ENCODE measurements around the gene ZSWIM7. TPM values are rescaled to one million over a fixed set of nuclear protein-coding genes. Genes with fewer than 3 reads are reported as not detected.

ZSWIM7 gene
- total RNA-seq, 4 donors from 2014 or later, result 9.7 to 23.9 (median 16.8) TPM

DNA sequence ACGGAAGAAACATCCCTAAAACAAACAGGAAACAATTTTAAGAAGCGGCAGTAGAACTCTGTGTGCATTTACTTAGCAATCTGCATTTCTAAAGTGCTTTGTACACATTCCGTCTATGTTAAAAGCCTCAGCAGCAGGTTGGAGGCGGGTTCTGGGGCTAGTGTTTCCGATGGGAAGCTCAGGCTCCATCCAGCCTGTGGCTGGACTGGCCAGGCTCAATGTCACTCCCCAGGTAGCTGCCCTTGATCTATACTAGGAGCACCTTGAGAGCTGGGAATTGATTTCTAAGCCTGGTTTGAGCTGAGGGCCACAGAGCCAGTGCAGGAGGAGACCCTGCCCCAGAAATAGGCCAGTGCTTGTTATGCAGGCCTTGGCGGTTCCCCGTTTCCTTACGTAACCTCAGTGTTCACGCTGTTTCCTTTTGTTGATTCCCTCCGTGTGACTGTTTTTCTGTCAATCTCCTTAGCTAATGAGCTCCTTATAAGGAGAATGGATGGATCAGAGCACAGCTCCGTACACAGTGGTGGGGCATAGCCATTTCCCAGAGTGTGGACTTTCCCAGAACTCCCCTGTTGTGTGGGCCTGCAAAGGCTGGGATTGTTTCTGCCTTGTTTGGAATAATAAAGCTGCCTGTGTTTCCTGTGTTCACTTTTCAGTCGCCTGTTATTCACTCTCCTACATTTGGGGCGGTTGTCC lies 33.2 kb downstream of the ZSWIM7 start:
- TF ChIP-seq, protein P1, sequence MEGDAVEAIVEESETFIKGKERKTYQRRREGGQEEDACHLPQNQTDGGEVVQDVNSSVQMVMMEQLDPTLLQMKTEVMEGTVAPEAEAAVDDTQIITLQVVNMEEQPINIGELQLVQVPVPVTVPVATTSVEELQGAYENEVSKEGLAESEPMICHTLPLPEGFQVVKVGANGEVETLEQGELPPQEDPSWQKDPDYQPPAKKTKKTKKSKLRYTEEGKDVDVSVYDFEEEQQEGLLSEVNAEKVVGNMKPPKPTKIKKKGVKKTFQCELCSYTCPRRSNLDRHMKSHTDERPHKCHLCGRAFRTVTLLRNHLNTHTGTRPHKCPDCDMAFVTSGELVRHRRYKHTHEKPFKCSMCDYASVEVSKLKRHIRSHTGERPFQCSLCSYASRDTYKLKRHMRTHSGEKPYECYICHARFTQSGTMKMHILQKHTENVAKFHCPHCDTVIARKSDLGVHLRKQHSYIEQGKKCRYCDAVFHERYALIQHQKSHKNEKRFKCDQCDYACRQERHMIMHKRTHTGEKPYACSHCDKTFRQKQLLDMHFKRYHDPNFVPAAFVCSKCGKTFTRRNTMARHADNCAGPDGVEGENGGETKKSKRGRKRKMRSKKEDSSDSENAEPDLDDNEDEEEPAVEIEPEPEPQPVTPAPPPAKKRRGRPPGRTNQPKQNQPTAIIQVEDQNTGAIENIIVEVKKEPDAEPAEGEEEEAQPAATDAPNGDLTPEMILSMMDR (IDR thresholded peaks at IDR 0.05; ENCODE audit: low read depth), result no peak

DNA sequence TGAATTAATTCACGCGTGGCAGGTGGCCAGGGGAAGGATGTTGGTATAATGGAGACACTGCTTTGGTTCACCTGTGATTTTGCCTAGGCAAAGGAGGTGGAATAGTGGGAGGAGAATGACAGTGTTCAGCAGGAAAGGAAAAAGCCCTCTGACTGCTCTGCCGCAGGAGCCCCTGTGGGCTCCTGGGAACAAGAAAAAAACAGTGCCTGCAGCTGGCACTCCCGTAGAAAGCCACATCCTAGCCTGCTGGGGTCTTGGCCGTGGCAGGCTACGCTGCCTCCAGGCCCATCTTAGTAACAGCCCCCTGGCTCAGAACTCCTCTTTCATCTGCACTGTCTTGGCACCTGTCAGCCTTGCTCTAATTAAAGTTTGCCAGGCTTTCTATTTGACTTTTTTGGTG lies 34.0 kb downstream of the ZSWIM7 start:
- TF ChIP-seq, protein P1 (IDR thresholded peaks at IDR 0.05; ENCODE audit: low read depth), result no peak

DNA sequence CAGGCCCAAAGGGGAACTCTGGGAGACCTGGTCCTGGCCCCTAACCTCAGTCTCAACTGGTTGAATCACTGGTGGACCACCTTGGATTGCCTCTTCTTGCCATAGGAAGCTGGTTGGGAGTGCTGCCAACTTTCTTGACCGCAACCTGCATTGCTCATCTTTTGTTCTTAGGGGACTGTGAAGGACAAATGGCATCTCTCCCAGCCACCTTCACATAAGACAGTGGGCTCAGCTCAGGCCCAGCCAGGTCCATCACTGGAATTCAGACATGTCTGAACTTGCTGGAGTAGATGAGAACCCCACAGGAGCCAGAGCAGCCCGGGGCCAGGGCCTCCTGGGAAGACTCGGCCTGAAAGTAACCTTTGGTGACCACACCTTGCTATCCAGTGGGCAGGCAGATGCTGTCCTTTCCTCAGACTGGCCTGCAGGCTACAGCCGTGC lies 35.8 kb downstream of the ZSWIM7 start:
- TF ChIP-seq, protein P1 (IDR thresholded peaks at IDR 0.05; ENCODE audit: low read depth), result no peak

DNA sequence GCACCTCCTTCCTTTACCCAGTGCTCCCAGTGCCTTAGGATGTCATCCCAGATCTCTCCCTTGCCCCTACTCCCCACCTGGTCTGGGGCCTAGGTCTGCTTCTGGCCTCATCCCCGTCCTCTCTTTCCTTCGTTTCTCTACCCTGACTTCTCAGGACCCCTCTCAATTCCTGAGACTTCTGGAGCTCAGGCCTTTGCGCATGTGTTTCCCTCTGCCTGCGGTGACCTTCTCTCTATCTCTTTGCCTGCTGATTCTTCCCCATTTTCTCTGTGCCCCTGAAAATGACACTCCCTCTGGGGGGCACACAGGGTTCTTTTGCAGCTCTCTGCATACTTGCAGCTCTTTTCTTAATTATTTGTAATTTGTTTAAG lies 41.0 kb downstream of the ZSWIM7 start:
- TF ChIP-seq, protein P1 (IDR thresholded peaks at IDR 0.05; ENCODE audit: low read depth), result no peak

DNA sequence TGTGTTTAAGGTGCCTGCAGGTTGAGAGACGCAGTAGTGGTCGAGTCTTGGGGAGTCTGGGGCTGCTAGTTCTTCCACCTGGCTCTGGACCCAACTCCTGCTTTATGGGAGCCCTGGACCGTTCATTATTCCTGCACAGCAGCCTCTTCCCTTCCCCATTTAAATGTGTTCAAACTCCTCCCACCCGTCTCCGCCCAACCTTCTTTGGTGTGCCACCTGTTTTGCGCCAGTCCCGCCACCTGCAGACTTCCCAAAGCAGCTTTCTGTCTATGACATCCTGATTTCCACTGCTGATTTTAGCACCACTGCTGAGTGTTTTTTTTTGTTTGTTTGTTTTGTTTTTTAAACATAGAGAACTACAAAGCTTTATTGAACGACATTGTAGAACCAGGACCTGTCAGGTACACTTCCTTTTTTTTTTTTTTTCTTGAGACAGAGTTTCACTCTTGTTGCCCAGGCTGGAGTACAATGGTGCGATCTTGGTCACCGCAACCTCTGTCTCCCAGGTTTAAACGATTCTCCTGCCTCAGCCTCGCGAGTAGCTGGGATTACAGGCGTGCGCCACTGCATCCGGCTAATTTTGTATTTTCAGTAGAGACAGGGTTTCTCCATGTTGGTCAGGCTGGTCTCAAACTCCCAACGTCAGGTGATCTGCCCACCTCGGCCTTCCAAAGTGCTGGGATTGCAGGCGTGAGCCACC lies 41.7 kb downstream of the ZSWIM7 start:
- TF ChIP-seq, protein P1 (IDR thresholded peaks at IDR 0.05; ENCODE audit: low read depth), result no peak

DNA sequence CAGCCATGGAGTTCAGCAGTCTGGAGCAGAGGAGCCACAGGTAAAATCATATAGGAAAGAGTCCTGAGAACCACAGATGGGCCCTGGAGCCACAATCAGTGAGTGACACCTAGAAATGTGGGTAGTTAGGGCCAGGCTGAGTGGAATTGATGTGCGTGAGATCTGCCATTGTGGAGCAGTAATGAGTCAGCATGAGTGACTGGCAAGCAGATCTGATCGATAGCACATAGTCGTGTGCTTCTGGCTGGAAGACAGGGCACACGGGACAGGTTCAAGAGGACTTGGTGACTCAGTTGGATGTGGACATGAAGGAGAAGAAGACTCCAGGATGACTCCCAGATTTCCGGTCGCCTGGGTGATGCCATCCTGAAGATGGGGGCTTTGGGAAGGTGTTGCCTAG lies 42.3 kb downstream of the ZSWIM7 start:
- TF ChIP-seq, protein P1 (IDR thresholded peaks at IDR 0.05; ENCODE audit: low read depth), result no peak

DNA sequence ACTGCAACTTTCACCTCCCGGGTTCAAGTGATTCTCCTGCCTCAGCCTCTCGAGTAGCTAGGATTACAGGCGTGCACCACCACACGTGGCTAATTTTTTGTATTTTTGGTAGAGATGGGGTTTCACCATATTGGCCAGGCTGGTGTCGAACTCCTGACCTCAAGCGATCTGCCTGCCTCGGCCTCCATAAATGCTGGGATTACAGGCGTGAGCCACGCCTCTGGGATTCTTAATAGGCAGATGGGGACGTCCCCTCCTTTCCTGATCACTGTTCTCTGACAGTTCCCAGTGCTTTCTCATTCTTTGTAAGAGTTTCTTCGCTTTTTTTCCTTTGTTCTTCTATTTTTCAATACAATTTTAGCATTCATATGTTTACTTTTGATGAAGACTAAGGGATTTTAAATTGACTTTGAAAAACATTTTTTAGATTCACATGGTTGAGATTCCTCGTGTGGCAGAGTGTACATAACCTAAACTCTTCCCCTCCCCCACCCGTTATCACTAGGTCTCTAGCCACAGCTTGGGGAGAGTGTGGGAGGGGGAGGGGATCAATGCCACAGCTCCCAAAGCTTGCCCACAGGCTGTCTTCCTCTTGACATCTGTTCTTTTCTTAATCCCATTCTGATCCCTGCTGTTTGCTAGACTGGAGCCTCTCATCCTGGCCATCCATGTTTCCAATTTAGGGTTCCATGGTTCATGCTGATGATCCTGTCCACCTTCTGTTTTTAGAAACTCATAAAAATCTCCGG lies 43.5 kb downstream of the ZSWIM7 start:
- TF ChIP-seq, protein P1 (IDR thresholded peaks at IDR 0.05; ENCODE audit: low read depth), result no peak
